ENCODE results near the gene NOP9. TPM values are rescaled to one million over a fixed set of nuclear protein-coding genes. Genes with fewer than 3 reads are reported as not detected.

The NOP9 gene
- total RNA-seq, 1 donor from 2014 or later: 23.5 TPM

GRCh38 chr14:24278424-24278823 is 21.2 kb upstream of the NOP9 start:
- Histone ChIP-seq H3K9me3 (ENCODE audit: insufficient read depth, low read depth, low read length) (no peaks in the 10 kb centered on the region), H2AFZ (ENCODE audit: low read depth, low read length) (no peak overlapping the region), H3K27me3 (ENCODE audit: insufficient read depth, low read length) (no peaks in the 10 kb centered on the region), H3K27ac (ENCODE audit: low read depth, low read length) (no peak overlapping the region), H3K4me2 (ENCODE audit: low read length) (no peak overlapping the region), H4K20me1 (ENCODE audit: insufficient read depth, low read length) (peaks cover 18% of the 10 kb centered on the region), H3K4me3 (ENCODE audit: insufficient read depth, low read depth, low read length) (no peak overlapping the region), H3K4me1 (ENCODE audit: insufficient read depth, low read length) (no peaks in the 10 kb centered on the region), H3K36me3 (ENCODE audit: insufficient read depth, low read length) (no peaks in the 10 kb centered on the region), H3K79me2 (ENCODE audit: insufficient read depth, low read length) (no peaks in the 10 kb centered on the region), H3K9ac (ENCODE audit: low read length) (no peak overlapping the region)
- Mint-ChIP-seq H3K36me3 (ENCODE audit: low read depth, unreplicated experiment) (peaks cover 16% of the 10 kb centered on the region), H3K27ac (ENCODE audit: unreplicated experiment) (no peak overlapping the region), H3K4me1 (ENCODE audit: low read depth, unreplicated experiment) (peaks cover 7% of the 10 kb centered on the region), H3K9me3 (ENCODE audit: unreplicated experiment) (no peaks in the 10 kb centered on the region), H3K4me3 (ENCODE audit: unreplicated experiment) (no peak overlapping the region), H3K27me3 (ENCODE audit: low read depth, unreplicated experiment) (no peaks in the 10 kb centered on the region)
- TF ChIP-seq EZH2 (IDR thresholded peaks at IDR 0.05; ENCODE audit: insufficient read depth, low read length): no peak
- TF ChIP-seq, protein P1, sequence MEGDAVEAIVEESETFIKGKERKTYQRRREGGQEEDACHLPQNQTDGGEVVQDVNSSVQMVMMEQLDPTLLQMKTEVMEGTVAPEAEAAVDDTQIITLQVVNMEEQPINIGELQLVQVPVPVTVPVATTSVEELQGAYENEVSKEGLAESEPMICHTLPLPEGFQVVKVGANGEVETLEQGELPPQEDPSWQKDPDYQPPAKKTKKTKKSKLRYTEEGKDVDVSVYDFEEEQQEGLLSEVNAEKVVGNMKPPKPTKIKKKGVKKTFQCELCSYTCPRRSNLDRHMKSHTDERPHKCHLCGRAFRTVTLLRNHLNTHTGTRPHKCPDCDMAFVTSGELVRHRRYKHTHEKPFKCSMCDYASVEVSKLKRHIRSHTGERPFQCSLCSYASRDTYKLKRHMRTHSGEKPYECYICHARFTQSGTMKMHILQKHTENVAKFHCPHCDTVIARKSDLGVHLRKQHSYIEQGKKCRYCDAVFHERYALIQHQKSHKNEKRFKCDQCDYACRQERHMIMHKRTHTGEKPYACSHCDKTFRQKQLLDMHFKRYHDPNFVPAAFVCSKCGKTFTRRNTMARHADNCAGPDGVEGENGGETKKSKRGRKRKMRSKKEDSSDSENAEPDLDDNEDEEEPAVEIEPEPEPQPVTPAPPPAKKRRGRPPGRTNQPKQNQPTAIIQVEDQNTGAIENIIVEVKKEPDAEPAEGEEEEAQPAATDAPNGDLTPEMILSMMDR (IDR thresholded peaks at IDR 0.05; ENCODE audit: insufficient read depth, low read depth, low read length): no peak
- no peak for FAIRE-seq
- no peak for DNase-seq (ENCODE audit: low read depth)

DNA sequence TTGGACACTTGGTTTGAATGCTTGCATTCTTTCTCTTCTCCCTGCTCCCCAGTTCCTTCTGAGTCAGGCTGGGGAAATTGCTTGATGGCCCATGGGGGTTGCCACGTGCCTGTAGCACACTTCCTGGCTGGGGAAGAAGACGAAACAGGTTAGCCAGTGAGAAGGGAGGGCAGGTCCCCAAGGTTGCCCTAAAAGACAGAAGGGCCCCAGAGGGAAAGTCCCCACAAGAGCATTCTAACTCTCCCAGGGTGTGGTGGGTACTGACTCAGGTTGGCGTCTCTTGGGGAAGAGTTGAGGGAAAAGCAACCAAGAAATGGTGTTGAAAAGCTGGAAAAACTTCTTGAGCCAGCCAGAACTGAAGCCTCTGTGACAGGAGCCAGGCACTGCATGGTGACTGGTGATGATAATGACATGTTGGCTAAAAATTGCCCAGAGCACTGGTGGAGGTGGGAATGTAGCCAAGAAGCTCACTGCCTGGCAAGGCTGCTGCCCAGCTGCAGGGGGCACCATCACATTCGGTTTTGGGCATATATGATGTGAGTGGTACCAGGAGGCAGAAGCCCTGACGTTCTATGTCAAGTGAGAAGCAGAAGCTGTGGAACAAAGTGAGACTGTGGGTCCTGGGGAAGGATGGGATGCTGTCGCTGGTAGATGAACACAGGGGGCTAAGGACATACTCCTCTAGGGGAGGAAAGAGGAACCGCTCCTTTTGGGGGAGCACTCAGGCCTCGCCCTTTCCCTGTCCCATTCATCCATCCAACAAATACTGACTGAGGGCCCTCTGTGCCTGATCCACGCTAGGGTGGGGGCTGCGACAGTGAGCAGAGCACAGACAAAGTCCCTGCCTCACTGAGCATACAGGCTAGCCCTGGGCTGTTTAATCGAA is 20.1 kb upstream of the NOP9 start:
- FAIRE-seq: no peak

More for the DNA sequence above, 20.1 kb upstream of the NOP9 start:
- Mint-ChIP-seq H3K27ac (ENCODE audit: unreplicated experiment) (no peak overlapping the region), H3K27me3 (ENCODE audit: low read depth, unreplicated experiment) (no peaks in the 10 kb centered on the region), H3K4me3 (ENCODE audit: unreplicated experiment) (no peak overlapping the region), H3K9me3 (ENCODE audit: unreplicated experiment) (no peaks in the 10 kb centered on the region), H3K36me3 (ENCODE audit: low read depth, unreplicated experiment) (peaks cover 19% of the 10 kb centered on the region), H3K4me1 (ENCODE audit: low read depth, unreplicated experiment) (peaks cover 7% of the 10 kb centered on the region)
- H3K4me2 ChIP-seq (ENCODE audit: low read length): no peak overlapping the region
- no peaks in the 10 kb centered on the region for H3K36me3 ChIP-seq (ENCODE audit: insufficient read depth, low read length)
- no peaks in the 10 kb centered on the region for H3K27me3 ChIP-seq (ENCODE audit: insufficient read depth, low read length)
- DNase-seq (ENCODE audit: low read depth): no peak
- no peak overlapping the region for H3K4me3 ChIP-seq (ENCODE audit: insufficient read depth, low read depth, low read length)
- H3K27ac ChIP-seq (ENCODE audit: low read depth, low read length): no peak overlapping the region
- no peaks in the 10 kb centered on the region for H3K79me2 ChIP-seq (ENCODE audit: insufficient read depth, low read length)
- no peaks in the 10 kb centered on the region for H3K4me1 ChIP-seq (ENCODE audit: insufficient read depth, low read length)
- no peak overlapping the region for H3K9ac ChIP-seq (ENCODE audit: low read length)
- H4K20me1 ChIP-seq (ENCODE audit: insufficient read depth, low read length): peaks cover 18% of the 10 kb centered on the region
- TF ChIP-seq, protein P1 (IDR thresholded peaks at IDR 0.05; ENCODE audit: insufficient read depth, low read depth, low read length): no peak
- TF ChIP-seq EZH2 (IDR thresholded peaks at IDR 0.05; ENCODE audit: insufficient read depth, low read length): no peak
- H3K9me3 ChIP-seq (ENCODE audit: insufficient read depth, low read depth, low read length): no peaks in the 10 kb centered on the region
- no peak overlapping the region for H2AFZ ChIP-seq (ENCODE audit: low read depth, low read length)

All from astrocyte (in vitro differentiated cells and primary cell).